Smooth muscle cell (in vitro differentiated cells): ENCODE data around the gene PIERCE2. TPM values are rescaled to one million over a fixed set of nuclear protein-coding genes. Genes with fewer than 3 reads are reported as not detected.
"Not testable (repeated sequence)": the region's sequence is repeated elsewhere in the genome, so short reads cannot be mapped to it uniquely, and the experiment has no call there.

Source experiments
- DNase-seq: peaks from one replicate; lab custom pipeline; 2025; ENCODE audit not compliant: unreplicated experiment; lab: John Stamatoyannopoulos, UW
- H2AFZ ChIP-seq: fragments of 200-600 bp; sonication (generic); 2 replicates; pipeline ENCODE4 v1.6.0; 2016; ENCODE audit warnings: antibody characterized with exemption, low read depth, mild to moderate bottlenecking
- H3F3A ChIP-seq: fragments of 200-600 bp; sonication (generic); 2 replicates; pipeline ENCODE4 v1.6.0; 2017; ENCODE audit warnings: antibody characterized with exemption, low read depth
- H3K27ac ChIP-seq: fragments of 200-600 bp; sonication (generic); 2 replicates; pipeline ENCODE4 v1.5.1; 2016; ENCODE audit warnings: low read depth, mild to moderate bottlenecking
- H3K27me3 ChIP-seq: fragments of 200-600 bp; sonication (generic); 2 replicates; pipeline ENCODE4 v1.6.1; 2016; ENCODE audit warnings: low read depth, mild to moderate bottlenecking
- H3K36me3 ChIP-seq: fragments of 200-600 bp; sonication (generic); 2 replicates; pipeline ENCODE4 v1.5.1; 2016; ENCODE audit warnings: low read depth
- H3K4me1 ChIP-seq: fragments of 200-600 bp; sonication (generic); 2 replicates; pipeline ENCODE4 v1.5.1; 2016; ENCODE audit warnings: low read depth
- H3K4me2 ChIP-seq: fragments of 200-600 bp; sonication (generic); 2 replicates; pipeline ENCODE4 v1.6.0; 2016; ENCODE audit warnings: mild to moderate bottlenecking
- H3K4me3 ChIP-seq: fragments of 200-600 bp; sonication (generic); 2 replicates; pipeline ENCODE4 v1.5.1; 2016; ENCODE audit warnings: mild to moderate bottlenecking
- H3K79me2 ChIP-seq: fragments of 200-600 bp; sonication (generic); 2 replicates; pipeline ENCODE4 v1.6.0; 2016; ENCODE audit warnings: low read depth, mild to moderate bottlenecking
- H3K9ac ChIP-seq: fragments of 200-600 bp; sonication (generic); 2 replicates; pipeline ENCODE4 v1.6.0; 2016; ENCODE audit warnings: low read depth
- H3K9me3 ChIP-seq: fragments of 200-600 bp; sonication (generic); replicated peaks from 2 replicates; pipeline ENCODE4 v1.5.1; 2016; ENCODE audit warnings: low read depth
- H4K20me1 ChIP-seq: fragments of 200-600 bp; sonication (generic); 2 replicates; pipeline ENCODE4 v1.6.0; 2016; ENCODE audit warnings: low read depth
- WGBS: methylation state at CpG from one replicate; pipeline ENCODE4 v1.1.7; 2016; ENCODE audit warnings: low lambda C conversion rate; 5-methylcytosine and 5-hydroxymethylcytosine counted together
- polyA plus RNA-seq: library from polyadenylated mRNA; unstranded; fragments of >200 nt; fragmentation: Nextera tagmentation; extraction: Ambion mirVana; gene quantifications from 2 replicates; pipeline ENCODE4 v1.2.1, GENCODE V29; 2016
- total RNA-seq: library from RNA; depleted of rRNA; stranded (reverse); fragments of >200 nt; gene quantifications from 2 replicates; pipeline ENCODE4 v1.2.3, GENCODE V29; 2014
- TF ChIP-seq, protein P1 (sequence below): fragments of 200-600 bp; sonication (generic); IDR thresholded peaks from 2 replicates; pipeline ENCODE4 v1.5.1; 2017; ENCODE audit warnings: borderline replicate concordance, mild to moderate bottlenecking, antibody characterized with exemption; ENCODE audit not compliant: insufficient read depth, poor library complexity, severe bottlenecking

The PIERCE2 gene
- total and polyA plus RNA-seq, 2 experiments from 2014 or later: 11.4 TPM; not detected in 1

DNA sequence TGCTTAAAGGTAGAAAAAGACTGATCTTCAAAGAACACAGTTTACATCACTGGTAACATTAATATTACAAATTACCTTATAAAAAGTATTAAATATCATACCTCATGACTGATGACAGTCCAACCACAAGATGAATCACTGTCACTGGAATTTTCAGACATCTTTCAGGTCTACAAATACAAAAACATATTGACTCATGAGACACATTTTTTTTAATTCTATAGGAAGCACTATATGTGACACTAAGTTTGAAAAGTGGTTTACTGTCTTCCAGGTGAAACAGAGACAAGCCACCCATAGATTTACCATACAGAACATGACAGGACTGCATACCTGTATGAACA, 19.1 kb upstream of the PIERCE2 start:
- Histone ChIP-seq H3K27ac (peak overlapping the region; percentile 10), H3F3A (no peaks in the 10 kb centered on the region), H2AFZ (no peak overlapping the region), H3K79me2 (no peaks in the 10 kb centered on the region), H3K27me3 (no peaks in the 10 kb centered on the region), H3K9ac (no peak overlapping the region), H3K4me1 (no peaks in the 10 kb centered on the region), H4K20me1 (no peaks in the 10 kb centered on the region), H3K4me2 (no peak overlapping the region), H3K36me3 (no peaks in the 10 kb centered on the region), H3K4me3 (no peak overlapping the region), H3K9me3 (no peaks in the 10 kb centered on the region)
- TF ChIP-seq, protein P1, sequence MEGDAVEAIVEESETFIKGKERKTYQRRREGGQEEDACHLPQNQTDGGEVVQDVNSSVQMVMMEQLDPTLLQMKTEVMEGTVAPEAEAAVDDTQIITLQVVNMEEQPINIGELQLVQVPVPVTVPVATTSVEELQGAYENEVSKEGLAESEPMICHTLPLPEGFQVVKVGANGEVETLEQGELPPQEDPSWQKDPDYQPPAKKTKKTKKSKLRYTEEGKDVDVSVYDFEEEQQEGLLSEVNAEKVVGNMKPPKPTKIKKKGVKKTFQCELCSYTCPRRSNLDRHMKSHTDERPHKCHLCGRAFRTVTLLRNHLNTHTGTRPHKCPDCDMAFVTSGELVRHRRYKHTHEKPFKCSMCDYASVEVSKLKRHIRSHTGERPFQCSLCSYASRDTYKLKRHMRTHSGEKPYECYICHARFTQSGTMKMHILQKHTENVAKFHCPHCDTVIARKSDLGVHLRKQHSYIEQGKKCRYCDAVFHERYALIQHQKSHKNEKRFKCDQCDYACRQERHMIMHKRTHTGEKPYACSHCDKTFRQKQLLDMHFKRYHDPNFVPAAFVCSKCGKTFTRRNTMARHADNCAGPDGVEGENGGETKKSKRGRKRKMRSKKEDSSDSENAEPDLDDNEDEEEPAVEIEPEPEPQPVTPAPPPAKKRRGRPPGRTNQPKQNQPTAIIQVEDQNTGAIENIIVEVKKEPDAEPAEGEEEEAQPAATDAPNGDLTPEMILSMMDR: no peak
- no peak for DNase-seq

DNA sequence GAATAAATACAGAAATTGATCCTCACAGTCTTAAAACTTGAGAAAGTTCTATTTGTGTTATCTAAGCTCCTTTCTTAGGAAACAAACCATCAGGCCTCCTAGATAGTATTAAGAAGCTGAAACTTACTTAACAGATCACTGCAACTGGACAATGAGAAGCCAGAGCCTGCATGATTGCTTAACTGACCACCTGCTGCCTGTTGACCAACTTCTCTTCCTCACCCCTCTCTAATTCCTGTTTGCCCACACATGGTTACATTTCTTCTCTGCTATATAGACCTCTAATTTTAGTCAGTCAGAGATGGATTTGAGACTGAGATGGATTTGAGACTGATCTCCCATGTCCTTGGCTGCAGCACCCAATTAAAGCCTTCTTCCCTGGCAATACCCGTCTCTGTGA, 13.6 kb upstream of the PIERCE2 start:
- 96% methylated on average over 1 of the region's 1 CpG for WGBS
- Histone ChIP-seq H3F3A (no peaks in the 10 kb centered on the region), H3K79me2 (no peaks in the 10 kb centered on the region), H4K20me1 (no peaks in the 10 kb centered on the region), H3K36me3 (no peaks in the 10 kb centered on the region), H3K4me1 (peaks cover 2% of the 10 kb centered on the region), H3K9me3 (no peaks in the 10 kb centered on the region), H3K4me2 (no peak overlapping the region), H3K27ac (no peak overlapping the region), H3K27me3 (no peaks in the 10 kb centered on the region), H3K9ac (no peak overlapping the region), H3K4me3 (no peak overlapping the region), H2AFZ (no peak overlapping the region)
- DNase-seq: no peak
- TF ChIP-seq, protein P1: no peak

DNA sequence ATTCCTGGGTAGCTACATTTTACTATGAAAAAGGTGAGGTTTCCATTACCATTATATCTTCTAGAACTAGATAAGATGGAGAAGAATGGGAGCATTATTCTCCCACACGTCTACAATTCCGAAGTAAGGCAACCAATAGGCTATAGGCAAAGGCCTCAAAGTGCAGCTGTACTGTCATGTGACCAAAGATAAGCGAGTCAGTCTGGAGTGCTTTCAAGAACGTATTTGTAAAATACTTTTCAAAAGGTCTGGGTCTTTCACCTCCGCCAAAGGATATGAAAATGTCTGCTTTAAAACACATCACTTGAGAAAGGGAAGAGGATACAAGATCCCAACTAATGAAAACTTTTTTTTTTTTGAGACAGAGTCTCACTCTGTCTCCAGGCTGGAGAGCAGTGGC, 10.1 kb upstream of the PIERCE2 start:
- Histone ChIP-seq H3K79me2 (peaks cover 4% of the 10 kb centered on the region), H3K36me3 (no peaks in the 10 kb centered on the region), H3K4me3 (no peak overlapping the region), H2AFZ (no peak overlapping the region), H3K9me3 (no peaks in the 10 kb centered on the region), H3K27me3 (no peaks in the 10 kb centered on the region), H3K27ac (no peak overlapping the region), H3F3A (no peaks in the 10 kb centered on the region), H3K4me1 (peaks cover 2% of the 10 kb centered on the region), H3K9ac (no peak overlapping the region), H3K4me2 (no peak overlapping the region), H4K20me1 (no peaks in the 10 kb centered on the region)
- TF ChIP-seq, protein P1: no peak
- WGBS: 93% methylated on average over 5 of the region's 5 CpGs
- DNase-seq: no peak

DNA sequence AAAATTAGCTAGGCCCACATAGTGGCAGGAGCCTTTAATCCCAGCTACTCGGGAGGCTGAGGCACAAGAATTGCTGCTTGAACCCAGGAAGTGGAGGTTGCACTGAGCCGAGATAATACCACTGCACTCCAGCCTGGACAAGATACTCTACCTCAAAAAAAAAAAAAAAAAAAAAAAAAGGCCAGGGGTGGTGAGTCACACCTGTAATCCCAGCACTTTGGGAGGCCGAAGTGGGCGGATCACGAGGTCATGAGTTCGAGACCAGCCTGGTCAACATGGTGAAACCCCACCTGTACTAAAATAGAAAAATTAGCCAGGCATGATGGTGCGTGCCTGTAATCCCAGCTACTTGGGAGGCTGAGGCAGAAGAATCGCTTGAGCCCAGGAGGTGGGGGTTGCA, 8.2 kb upstream of the PIERCE2 start:
- not testable (repeated sequence) for H3K4me1 ChIP-seq, DNase-seq, H3F3A ChIP-seq, H3K79me2 ChIP-seq, H3K36me3 ChIP-seq, H3K27ac ChIP-seq, H3K27me3 ChIP-seq, H2AFZ ChIP-seq, H3K9ac ChIP-seq, H3K4me3 ChIP-seq, H3K4me2 ChIP-seq, H3K9me3 ChIP-seq, H4K20me1 ChIP-seq
- WGBS: 90% methylated on average over 8 of the region's 8 CpGs
